NCI-H1436 (cell line): ENCODE results near the gene TMX3.

Experiments
- DNase-seq: peaks from one replicate; lab custom pipeline; 2025; lab: John Stamatoyannopoulos, UW

The TMX3 gene

GRCh38 chr18:68707646-68708045 lies 7.3 kb downstream of the TMX3 start:
- no peak for DNase-seq

GRCh38 chr18:68705119-68705518 lies 9.8 kb downstream of the TMX3 start:
- DNase-seq: no peak

GRCh38 chr18:68703326-68703725 lies 11.6 kb downstream of the TMX3 start:
- no peak for DNase-seq

GRCh38 chr18:68701353-68701752 lies 13.6 kb downstream of the TMX3 start:
- DNase-seq: no peak

GRCh38 chr18:68699043-68699442 lies 15.9 kb downstream of the TMX3 start:
- no peak for DNase-seq

DNA sequence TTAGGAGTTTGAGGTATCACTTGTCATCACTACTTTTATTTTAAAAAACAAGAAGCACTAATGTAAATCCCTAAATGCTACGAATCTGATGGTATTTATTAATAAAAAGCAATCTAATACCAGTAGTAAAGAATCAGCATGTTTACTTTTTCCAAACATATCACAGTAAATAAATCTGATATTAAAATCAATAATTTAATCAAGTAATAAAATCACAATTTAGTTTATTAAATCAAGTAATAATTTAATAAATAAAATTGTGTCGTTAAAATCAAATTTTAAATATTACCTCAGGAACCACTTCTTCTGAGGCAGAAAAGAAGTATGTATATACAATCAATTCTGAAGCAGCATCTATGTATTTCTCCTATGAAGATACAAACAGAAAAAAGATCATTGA lies 18.0 kb downstream of the TMX3 start:
- DNase-seq: no peak

GRCh38 chr18:68694316-68694715 lies 20.6 kb downstream of the TMX3 start:
- no peak for DNase-seq

DNA sequence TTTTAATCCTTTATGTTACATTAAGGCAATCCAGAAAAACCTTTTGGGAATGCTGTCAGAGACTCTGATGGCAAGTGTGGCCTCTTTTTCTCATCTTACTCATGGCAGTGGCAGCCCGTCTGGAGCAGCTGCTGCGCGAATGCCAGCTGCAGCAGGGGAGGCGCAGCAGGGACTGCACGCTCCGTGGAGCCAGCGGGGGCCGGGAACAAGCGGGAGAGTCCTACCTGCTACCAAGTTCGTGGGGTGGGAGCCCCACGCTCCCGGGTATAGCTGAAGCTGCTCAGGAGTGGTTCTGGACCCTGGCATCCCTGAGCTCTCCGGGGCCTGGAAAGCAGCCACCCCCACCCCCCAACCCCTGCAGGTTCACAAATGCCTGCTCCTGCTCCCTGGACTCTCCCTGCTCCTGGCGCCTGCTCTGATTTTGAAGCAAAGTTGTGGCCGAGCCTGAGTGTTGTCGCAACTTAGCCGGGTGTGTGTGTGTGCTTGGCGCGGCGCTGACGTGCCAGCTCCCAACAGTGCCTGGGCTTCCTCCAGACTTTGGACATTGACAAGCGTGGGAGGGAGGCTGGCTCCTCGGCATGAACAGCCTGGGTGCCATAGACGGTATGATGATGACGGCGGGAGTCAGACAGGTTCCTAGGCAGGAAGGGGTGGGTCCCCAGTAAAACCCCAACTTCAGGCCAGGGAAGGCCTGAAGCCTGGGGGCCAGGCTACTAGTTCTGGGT lies 21.7 kb downstream of the TMX3 start:
- no peak for DNase-seq

- DNase-seq: no peak
Observed at GRCh38 chr18:68679528-68679927, 35.4 kb downstream of the TMX3 start.

DNA sequence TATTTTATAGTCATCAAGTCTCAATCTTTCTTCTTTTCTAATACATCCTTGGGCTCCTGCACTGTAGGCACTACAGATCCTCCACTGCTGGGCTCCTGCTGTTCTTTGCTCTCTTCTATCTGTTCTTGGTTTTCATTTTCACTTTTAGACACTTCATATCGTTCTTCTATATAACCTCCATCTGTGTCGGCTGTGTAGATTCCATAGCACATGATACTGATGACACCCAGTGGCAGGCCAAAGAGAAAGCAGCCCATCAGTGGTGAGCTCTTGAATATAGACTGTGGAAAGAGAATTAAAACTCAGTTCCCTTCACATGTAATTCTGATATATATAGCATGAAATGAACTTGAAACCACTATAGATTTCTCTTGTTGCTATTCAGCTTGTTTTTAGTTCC lies 38.0 kb downstream of the TMX3 start:
- no peak for DNase-seq

- no peak for DNase-seq
Observed at GRCh38 chr18:68667121-68667520, 47.8 kb downstream of the TMX3 start.

GRCh38 chr18:68666381-68666780 lies 48.5 kb downstream of the TMX3 start:
- no peak for DNase-seq

GRCh38 chr18:68665628-68666027 lies 49.3 kb downstream of the TMX3 start:
- no peak for DNase-seq

DNA sequence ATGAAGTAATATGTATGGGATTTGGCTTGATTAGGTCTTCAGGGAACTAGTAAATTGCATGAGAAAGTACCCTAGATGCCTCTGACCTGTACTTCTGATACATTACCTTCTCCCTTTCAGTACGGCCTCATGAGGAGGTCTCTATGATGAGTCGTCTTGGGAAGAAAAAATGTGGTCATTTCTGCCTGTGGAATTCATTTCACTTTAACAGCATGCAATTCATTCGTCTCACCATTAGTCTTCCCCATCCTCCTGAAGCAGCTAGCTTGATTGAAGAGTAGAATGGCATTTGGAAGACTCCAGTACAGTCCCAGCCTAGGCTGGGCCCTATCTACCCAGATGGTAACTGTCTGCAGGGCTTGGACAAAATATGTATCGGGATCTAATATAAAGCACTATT lies 52.2 kb downstream of the TMX3 start:
- DNase-seq: no peak

DNA sequence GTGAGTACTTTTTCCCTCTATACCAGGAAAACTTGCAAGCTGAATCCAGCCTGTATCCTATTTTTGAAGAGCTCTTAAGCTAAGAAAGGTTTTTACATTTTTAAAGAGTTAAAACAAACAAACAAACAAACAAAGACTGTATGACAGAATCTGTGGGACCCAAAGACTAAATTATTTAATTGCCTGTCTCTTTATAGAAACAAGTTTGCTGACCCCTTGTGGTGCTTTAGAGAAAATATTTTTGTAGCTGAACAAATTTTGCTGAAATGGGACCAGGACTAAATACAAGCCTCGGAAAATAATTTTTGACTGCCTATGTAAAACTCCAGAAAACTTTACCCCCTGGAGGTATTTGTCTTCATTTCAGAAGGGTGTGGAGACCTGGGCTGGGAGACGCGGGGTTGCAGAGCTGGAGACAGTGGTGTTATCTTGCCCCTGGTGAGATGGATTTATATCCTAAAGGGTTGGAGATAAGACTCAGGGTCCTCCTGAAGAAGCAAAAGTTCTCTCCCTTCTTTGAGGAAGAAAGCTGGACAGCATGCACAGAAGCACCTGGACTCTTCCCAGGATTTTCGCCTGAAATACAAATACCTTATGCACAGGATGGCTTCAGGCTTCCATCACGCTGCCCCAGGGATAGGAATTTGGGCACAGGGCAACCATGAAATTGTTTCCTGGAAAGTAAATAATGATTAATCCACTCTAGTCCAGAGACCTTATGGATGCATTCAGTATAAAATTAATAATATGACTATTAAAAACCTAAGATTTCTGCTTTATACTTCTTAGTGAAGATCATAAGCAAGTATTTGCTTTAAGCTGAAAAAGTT lies 54.3 kb downstream of the TMX3 start:
- peak; percentile 65 for DNase-seq

- no peak for DNase-seq
Observed at GRCh38 chr18:68648191-68648590, 66.7 kb downstream of the TMX3 start.

DNA sequence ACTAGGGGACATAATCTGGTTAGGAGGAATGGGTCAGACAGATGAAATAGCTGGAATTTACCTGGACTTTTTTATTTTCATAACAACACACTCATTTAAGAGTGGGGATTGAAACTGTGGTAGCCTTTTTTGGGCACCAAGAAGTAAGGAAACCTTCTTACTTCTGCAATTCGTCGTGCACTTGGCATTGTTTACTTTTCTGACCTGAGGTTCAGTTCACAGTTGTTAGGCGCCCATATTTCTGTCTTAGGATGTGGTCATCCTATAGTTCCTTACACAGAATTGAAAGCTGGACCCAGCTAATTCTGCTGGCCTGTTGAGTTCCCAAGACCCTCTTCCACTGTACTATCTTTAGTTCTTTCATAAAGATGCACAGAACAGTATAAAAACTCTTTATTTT lies 72.9 kb downstream of the TMX3 start:
- no peak for DNase-seq

GRCh38 chr18:68640861-68641260 lies 74.0 kb downstream of the TMX3 start:
- no peak for DNase-seq

- no peak for DNase-seq
Observed at GRCh38 chr18:68638613-68639012, 76.3 kb downstream of the TMX3 start.

GRCh38 chr18:68627812-68628211 lies 87.1 kb downstream of the TMX3 start:
- no peak for DNase-seq
